SH-SY5Y (cell line): ENCODE results near the gene FAM240B.

ENCODE experiments used
- GATA2 ChIP-seq: IDR thresholded peaks from 2 replicates; pipeline ENCODE4 v1.6.1; 2011; ENCODE audit warnings: mild to moderate bottlenecking, low read depth, low read length
- GATA3 ChIP-seq: IDR thresholded peaks from 2 replicates; pipeline ENCODE4 v1.6.1; 2011; ENCODE audit warnings: low read depth, mild to moderate bottlenecking, low read length, moderate library complexity

FAM240B gene

GRCh38 chr9:38720083-38720745, at the start of gene FAM240B:
Gene FAM240B, minus strand, starts transcription at chr9:38720133. Its CDS starts 16,134 bp downstream, at chr9:38703999.
- TF ChIP-seq GATA2 (no peak), GATA3 (no peak)

GRCh38 chr9:38768351-38768761, 48.4 kb upstream of the FAM240B start:
- TF ChIP-seq GATA2 (no peak), GATA3 (no peak)

DNA sequence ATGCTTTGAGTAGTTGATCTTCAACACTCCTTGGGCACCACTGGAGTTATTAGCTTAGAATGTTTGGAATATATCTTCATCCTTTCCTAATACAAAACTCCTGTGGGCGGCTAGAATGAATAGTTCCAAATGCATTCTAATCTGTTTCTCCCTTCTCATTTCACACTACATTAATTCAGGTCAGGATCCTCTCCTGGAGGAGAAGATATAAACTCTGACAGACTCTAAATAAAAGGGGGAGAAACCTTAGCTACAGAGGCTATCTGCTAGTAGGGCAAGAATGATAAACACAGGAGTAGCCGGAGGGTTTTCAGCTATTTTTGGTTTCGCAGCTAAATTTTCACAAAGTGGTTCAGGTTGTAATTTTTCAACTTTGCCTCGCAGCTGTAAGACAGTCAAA, 45.2 kb upstream of the FAM240B start:
- TF ChIP-seq GATA2 (no peak), GATA3 (no peak)

DNA sequence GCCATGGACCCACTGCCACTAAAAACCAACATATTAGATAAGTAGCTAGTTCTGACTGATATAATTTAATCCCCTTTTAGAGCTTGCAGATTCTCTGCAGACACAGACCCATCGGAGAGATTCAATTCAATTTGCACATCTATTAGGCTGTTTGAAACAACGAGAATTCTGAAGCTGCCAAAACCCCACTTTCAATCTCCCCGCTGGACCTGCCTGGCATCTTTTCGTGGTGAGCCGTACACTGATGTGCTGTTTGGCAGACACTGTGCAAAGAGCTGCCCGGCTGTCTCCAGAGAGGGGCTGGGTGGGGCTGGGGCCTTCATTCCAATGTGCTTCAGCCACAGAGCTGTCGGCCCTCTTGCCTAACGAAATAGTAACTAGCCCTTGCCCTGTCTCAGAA, 42.1 kb upstream of the FAM240B start:
- no peak for TF ChIP-seq GATA2
- no peak for TF ChIP-seq GATA3

- TF ChIP-seq GATA3 (no peak), GATA2 (peak; percentile 41)
Observed at GRCh38 chr9:38761339-38761738, 41.4 kb upstream of the FAM240B start.

- TF ChIP-seq GATA3 (no peak), GATA2 (no peak)
Observed at GRCh38 chr9:38756702-38757101, 36.8 kb upstream of the FAM240B start.

DNA sequence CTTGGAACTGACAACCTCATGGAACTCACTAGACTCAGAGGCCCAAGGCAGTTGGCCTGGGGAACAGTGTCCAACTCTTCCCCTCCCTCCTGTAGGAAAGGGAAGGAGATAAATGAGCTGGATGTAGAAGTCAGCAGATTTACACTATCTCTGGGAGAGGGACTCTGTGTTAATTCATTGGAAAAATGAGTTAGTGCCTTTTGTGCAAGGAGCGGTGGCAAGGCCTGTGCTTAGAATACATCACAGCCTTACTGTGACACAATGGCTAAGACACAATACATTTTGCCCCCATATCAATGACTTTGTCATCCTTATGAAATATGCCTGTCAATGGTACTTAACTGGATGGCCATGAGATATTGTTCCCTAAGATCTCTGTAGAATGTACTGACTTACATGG, 28.0 kb upstream of the FAM240B start:
- no peak for TF ChIP-seq GATA3
- TF ChIP-seq GATA2, result no peak

DNA sequence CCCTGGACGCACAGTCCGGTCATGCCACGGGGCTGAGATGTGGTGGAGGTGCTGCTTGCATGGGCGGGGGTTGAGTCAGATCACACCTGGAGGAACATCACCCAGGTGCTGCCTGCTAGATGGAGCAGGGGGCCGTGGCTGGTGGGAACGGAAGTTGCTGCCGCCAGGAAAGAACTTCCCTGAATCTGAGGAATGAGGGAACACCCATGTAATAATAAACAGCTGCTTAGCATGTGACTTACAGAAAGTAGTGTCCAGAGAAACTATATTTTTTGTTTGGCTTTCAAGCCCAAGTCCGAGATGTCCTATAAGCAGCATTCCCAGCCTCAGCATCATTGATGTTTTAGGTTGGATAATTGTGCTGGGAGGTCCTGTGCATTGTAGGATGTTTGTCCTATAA, 27.1 kb upstream of the FAM240B start:
- no peak for TF ChIP-seq GATA3
- TF ChIP-seq GATA2, result no peak

DNA sequence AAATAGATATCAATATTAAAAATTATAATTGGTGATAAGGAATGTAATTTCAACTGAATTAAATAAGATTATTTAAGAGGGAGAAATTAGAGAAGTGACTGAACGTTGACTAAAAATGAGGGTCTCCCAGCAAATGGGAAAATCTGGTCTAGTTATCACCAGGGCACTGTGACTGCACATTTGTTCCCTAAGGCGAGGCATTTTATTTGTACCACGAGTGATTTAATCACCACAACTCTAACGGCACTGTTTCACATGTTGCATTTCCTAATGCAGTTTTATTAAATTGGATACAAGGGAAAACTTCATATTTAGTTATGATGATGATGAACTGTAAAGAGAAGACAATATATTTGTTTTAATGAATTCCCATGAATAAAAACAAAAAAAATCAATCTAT, 26.4 kb upstream of the FAM240B start:
- TF ChIP-seq GATA2 (peak; percentile 46; the same call in 1 of the 2 replicates), GATA3 (no peak)

- TF ChIP-seq GATA2, result no peak
- TF ChIP-seq GATA3, result no peak
Observed at GRCh38 chr9:38744484-38744883, 24.6 kb upstream of the FAM240B start.

- TF ChIP-seq GATA2, result no peak
- TF ChIP-seq GATA3, result no peak
Observed at GRCh38 chr9:38737246-38737645, 17.3 kb upstream of the FAM240B start.

- TF ChIP-seq GATA2 (no peak), GATA3 (no peak)
Observed at GRCh38 chr9:38734831-38735230, 14.9 kb upstream of the FAM240B start.

- no peak for TF ChIP-seq GATA2
- no peak for TF ChIP-seq GATA3
Observed at GRCh38 chr9:38733503-38733902, 13.6 kb upstream of the FAM240B start.

DNA sequence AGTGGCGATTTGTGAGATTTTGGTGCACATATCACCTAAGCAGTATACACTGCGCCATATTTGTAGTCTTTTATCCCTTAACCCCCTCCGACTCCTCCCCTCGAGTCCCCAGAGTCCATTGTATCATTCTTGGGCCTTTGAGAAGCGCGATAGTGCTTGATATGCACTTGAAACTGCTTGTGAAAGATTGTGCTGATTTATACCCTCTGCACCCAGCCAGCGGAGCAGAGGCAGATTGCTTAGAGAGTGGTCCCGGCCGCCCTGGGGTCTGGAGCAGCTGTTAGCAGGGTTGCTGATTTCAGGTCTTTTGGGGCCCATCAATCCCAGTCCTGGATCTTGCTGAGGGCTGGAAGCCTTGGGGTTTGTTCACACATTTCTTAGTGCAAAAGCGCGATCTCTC, 13.0 kb upstream of the FAM240B start:
- TF ChIP-seq GATA2 (no peak), GATA3 (no peak)

- TF ChIP-seq GATA2, result no peak
- TF ChIP-seq GATA3, result no peak
Observed at GRCh38 chr9:38727497-38728001, 7.6 kb upstream of the FAM240B start.
